GOT3 (cell line): ENCODE measurements around the gene DCUN1D1.

Experiments
- DNase-seq: peaks from one replicate; lab custom pipeline; 2025; ENCODE audit warnings: mixed read lengths; lab: John Stamatoyannopoulos, UW

The DCUN1D1 gene

GRCh38 chr3:182892226-182892625 lies 88.1 kb downstream of the DCUN1D1 start:
- DNase-seq = no peak

GRCh38 chr3:182891364-182891763 lies 89.0 kb downstream of the DCUN1D1 start:
- DNase-seq = no peak

GRCh38 chr3:182889948-182890629 lies 90.2 kb downstream of the DCUN1D1 start:
- DNase-seq = no peak
